H9 (cell line): ENCODE data around the gene LTBP2. TPM values are rescaled to one million over a fixed set of nuclear protein-coding genes. Genes with fewer than 3 reads are reported as not detected.

ENCODE experiments used
- DNase-seq: peaks from one replicate; pipeline ENCODE4 v3.0.0-alpha.2; 2017
- H2AFZ ChIP-seq: one replicate; pipeline ENCODE4 v1.6.1; 2013; ENCODE audit warnings: mild to moderate bottlenecking, low read length, control low read depth, moderate library complexity
- H2AK5ac ChIP-seq: 2 replicates; pipeline ENCODE4 v1.6.1; 2013; ENCODE audit warnings: low read length, control low read depth, mixed read lengths; ENCODE audit not compliant: insufficient read length
- H2BK120ac ChIP-seq: one replicate; pipeline ENCODE4 v1.6.1; 2013; ENCODE audit warnings: low read depth, mild to moderate bottlenecking, low read length, control low read depth, inconsistent platforms; ENCODE audit not compliant: poor library complexity, severe bottlenecking
- H2BK12ac ChIP-seq: 2 replicates; pipeline ENCODE4 v1.6.1; 2013; ENCODE audit warnings: low read length, control low read depth, mixed read lengths, low read depth; ENCODE audit not compliant: insufficient read length
- H2BK15ac ChIP-seq: 2 replicates; pipeline ENCODE4 v1.6.1; 2013; ENCODE audit warnings: low read depth, low read length, control low read depth
- H2BK20ac ChIP-seq: one replicate; pipeline ENCODE4 v1.6.1; 2013; ENCODE audit warnings: low read depth, mild to moderate bottlenecking, low read length, control low read depth, inconsistent platforms; ENCODE audit not compliant: poor library complexity, severe bottlenecking
- H2BK5ac ChIP-seq: 2 replicates; pipeline ENCODE4 v1.6.1; 2013; ENCODE audit warnings: low read length, control low read depth, mixed read lengths; ENCODE audit not compliant: insufficient read length
- H3K14ac ChIP-seq: 2 replicates; pipeline ENCODE4 v1.6.1; 2013; ENCODE audit warnings: low read length, control low read depth; ENCODE audit not compliant: insufficient read depth
- H3K18ac ChIP-seq: 2 replicates; pipeline ENCODE4 v1.6.1; 2013; ENCODE audit warnings: low read depth, mild to moderate bottlenecking, mixed read lengths, low read length, control low read depth; ENCODE audit not compliant: insufficient read length
- H3K23ac ChIP-seq: 2 replicates; pipeline ENCODE4 v1.6.1; 2013; ENCODE audit warnings: low read length, control low read depth, mixed read lengths, low read depth; ENCODE audit not compliant: insufficient read length
- H3K23me2 ChIP-seq: 2 replicates; pipeline ENCODE4 v1.6.1; 2013; ENCODE audit warnings: low read depth, mild to moderate bottlenecking, mixed read lengths, low read length, control low read depth; ENCODE audit not compliant: insufficient read length, poor library complexity, severe bottlenecking
- H3K27ac ChIP-seq: 2 replicates; pipeline ENCODE4 v1.5.1; 2013; ENCODE audit warnings: low read length, control low read depth, mixed read lengths, low read depth; ENCODE audit not compliant: insufficient read length
- H3K27me3 ChIP-seq: 2 replicates; pipeline ENCODE4 v1.6.1; 2013; ENCODE audit warnings: low read length, control low read depth, inconsistent platforms; ENCODE audit not compliant: insufficient read depth
- H3K4ac ChIP-seq: 2 replicates; pipeline ENCODE4 v1.6.1; 2013; ENCODE audit warnings: low read depth, mild to moderate bottlenecking, control low read depth, inconsistent platforms, low read length, moderate library complexity
- H3K4me1 ChIP-seq: 2 replicates; pipeline ENCODE4 v1.6.1; 2013; ENCODE audit warnings: low read length, control low read depth, inconsistent platforms; ENCODE audit not compliant: insufficient read depth
- H3K4me2 ChIP-seq: 2 replicates; pipeline ENCODE4 v1.6.1; 2013; ENCODE audit warnings: low read length, control low read depth, mixed read lengths; ENCODE audit not compliant: insufficient read length, insufficient read depth
- H3K56ac ChIP-seq: 2 replicates; pipeline ENCODE4 v1.6.1; 2013; ENCODE audit warnings: low read depth, mild to moderate bottlenecking, mixed read lengths, low read length, control low read depth; ENCODE audit not compliant: insufficient read length
- H3K79me1 ChIP-seq: 2 replicates; pipeline ENCODE4 v1.6.1; 2013; ENCODE audit warnings: low read depth, mild to moderate bottlenecking, moderate library complexity, low read length, control low read depth, inconsistent platforms; ENCODE audit not compliant: insufficient read depth, poor library complexity, severe bottlenecking
- H3K79me2 ChIP-seq: 2 replicates; pipeline ENCODE4 v1.6.1; 2013; ENCODE audit warnings: low read length, control low read depth, inconsistent platforms; ENCODE audit not compliant: insufficient read depth
- H3K9ac ChIP-seq: 2 replicates; pipeline ENCODE4 v1.6.1; 2013; ENCODE audit warnings: low read length, control low read depth, mixed read lengths; ENCODE audit not compliant: insufficient read length; ENCODE audit errors: extremely low read depth
- H3K9me3 ChIP-seq: one replicate; pipeline ENCODE4 v1.6.1; 2013; ENCODE audit warnings: low read depth, low read length, inconsistent platforms; ENCODE audit not compliant: control insufficient read depth
- H3T11ph ChIP-seq: one replicate; pipeline ENCODE4 v1.6.1; 2013; ENCODE audit warnings: mild to moderate bottlenecking, low read length, control low read depth, inconsistent platforms
- H4K20me1 ChIP-seq: one replicate; pipeline ENCODE4 v1.6.1; 2013; ENCODE audit not compliant: control insufficient read depth, insufficient read length, insufficient read depth
- H4K5ac ChIP-seq: 2 replicates; pipeline ENCODE4 v1.6.1; 2013; ENCODE audit warnings: low read depth, mild to moderate bottlenecking, mixed read lengths, low read length, control low read depth; ENCODE audit not compliant: insufficient read length
- H4K8ac ChIP-seq: replicated peaks from 2 replicates; pipeline ENCODE4 v1.6.1; 2013; ENCODE audit warnings: low read length, control low read depth, mixed read lengths, low read depth; ENCODE audit not compliant: insufficient read length
- H4K91ac ChIP-seq: 2 replicates; pipeline ENCODE4 v1.6.1; 2013; ENCODE audit warnings: low read depth, mild to moderate bottlenecking, moderate library complexity, mixed read lengths, low read length, control low read depth; ENCODE audit not compliant: insufficient read length
- H3K27ac Mint-ChIP-seq, 3 experiments: 2 replicates in 2 of 3; 3 replicates in 1 of 3; pipeline ENCODE4 v1.8.0; 2020 to 2021; ENCODE audit warnings: mixed read lengths in 3 of 3, mild to moderate bottlenecking in 1 of 3, moderate library complexity in 1 of 3
- H3K27me3 Mint-ChIP-seq: 2 replicates; pipeline ENCODE4 v1.8.0; 2021; ENCODE audit warnings: low read depth, mild to moderate bottlenecking, moderate library complexity, mixed read lengths
- H3K36me3 Mint-ChIP-seq, 3 experiments: 2 replicates in 2 of 3; 3 replicates in 1 of 3; pipeline ENCODE4 v1.8.0; 2020 to 2021; ENCODE audit warnings: low read depth in 3 of 3, mixed read lengths in 3 of 3; ENCODE audit not compliant: insufficient read depth in 1 of 3
- H3K4me1 Mint-ChIP-seq, 2 experiments: 2 replicates each; pipeline ENCODE4 v1.8.0; 2020; ENCODE audit warnings: mixed read lengths in 2 of 2
- H3K4me3 Mint-ChIP-seq, 2 experiments: 2 replicates in 1 of 2; 3 replicates in 1 of 2; pipeline ENCODE4 v1.8.0; 2020 to 2021; ENCODE audit warnings: mild to moderate bottlenecking in 2 of 2, mixed read lengths in 2 of 2, moderate library complexity in 1 of 2
- H3K9me3 Mint-ChIP-seq, 2 experiments: 2 replicates in 1 of 2; 3 replicates in 1 of 2; pipeline ENCODE4 v1.8.0; 2020; ENCODE audit warnings: mild to moderate bottlenecking in 2 of 2, mixed read lengths in 2 of 2, moderate library complexity in 1 of 2
- CTCF ChIP-seq: fragments of 200-600 bp; sonication (generic); conservative IDR thresholded peaks from 3 replicates; pipeline ENCODE4 v1.8.0; 2021; ENCODE audit warnings: antibody characterized with exemption, mild to moderate bottlenecking
- WGBS: extraction: QIAGEN DNeasy Blood & Tissue Kit; methylation state at CpG from one replicate; pipeline ENCODE4 v1.1.7; 2013; ENCODE audit warnings: missing lambda C conversion rate, low lambda C conversion rate, mixed read lengths; ENCODE audit not compliant: insufficient read length; ENCODE audit errors: extremely low coverage; 5-methylcytosine and 5-hydroxymethylcytosine counted together
- total RNA-seq: library from RNA; stranded (reverse); gene quantifications from 2 replicates; pipeline ENCODE4 v1.2.1, GENCODE V29; 2021

The LTBP2 gene
- total RNA-seq, 1 experiment from 2014 or later = 0.77 TPM

- H3K9me3 Mint-ChIP-seq = no peaks in the 10 kb centered on the region
- peaks cover 10 to 27% of the 10 kb centered on the region in 2 experiments for H3K4me1 Mint-ChIP-seq
- H3T11ph ChIP-seq = no peak overlapping the region
- no peak overlapping the region for H2AFZ ChIP-seq
- H2BK12ac ChIP-seq = no peak overlapping the region
- H3K36me3 Mint-ChIP-seq = peaks cover 3 to 28% (median 28%) of the 10 kb centered on the region in 3 experiments; a peak in 6 of 7 replicates
- no peak overlapping the region for H3K14ac ChIP-seq
- no peak overlapping the region for H2AK5ac ChIP-seq
- no peak overlapping the region for H3K4ac ChIP-seq
- no peak overlapping the region for H2BK15ac ChIP-seq
- H3K27ac ChIP-seq = no peak overlapping the region
- no peaks in the 10 kb centered on the region for H3K9me3 ChIP-seq
- no peak overlapping the region for H3K4me3 Mint-ChIP-seq
- H3K79me2 ChIP-seq = no peaks in the 10 kb centered on the region
- H4K91ac ChIP-seq = no peak overlapping the region
- H3K4me2 ChIP-seq = no peak overlapping the region
- no peaks in the 10 kb centered on the region for H3K4me1 ChIP-seq
- H3K9ac ChIP-seq = no peak overlapping the region
- no peaks in the 10 kb centered on the region for H3K27me3 Mint-ChIP-seq
- no peak overlapping the region for H4K8ac ChIP-seq
- no peaks in the 10 kb centered on the region for H3K23me2 ChIP-seq
- no peak overlapping the region for H2BK5ac ChIP-seq
- H2BK20ac ChIP-seq = no peak overlapping the region
- no peak overlapping the region for H3K23ac ChIP-seq
- H3K18ac ChIP-seq = no peak overlapping the region
- no peak overlapping the region for H4K5ac ChIP-seq
- no peaks in the 10 kb centered on the region for H3K79me1 ChIP-seq
- no peaks in the 10 kb centered on the region for H4K20me1 ChIP-seq
- H2BK120ac ChIP-seq = no peak overlapping the region
- H3K27ac Mint-ChIP-seq = no peak overlapping the region
- no peak overlapping the region for H3K56ac ChIP-seq
- no peaks in the 10 kb centered on the region for H3K27me3 ChIP-seq
- TF ChIP-seq CTCF = no peak
- WGBS = no CpG with 5 or more reads among the region's 2 CpGs
- no peak for DNase-seq
These were observed 139.4 kb downstream of the LTBP2 start for GRCh38 chr14:74472601-74473000.
